ENCODE measurements around the gene DVL2.
A peak's percentile ranks its signal among the peaks of the same experiment; 100 is the strongest.

The DVL2 gene

GRCh38 chr17:7250695-7251627, 16.6 kb upstream of the DVL2 start:
- Histone ChIP-seq H3K27me3 (ENCODE audit: insufficient read depth, poor library complexity, severe bottlenecking) (no peaks in the 10 kb centered on the region), H3K27ac (replicated peaks) (peak overlapping the region; percentile 99), H3K4me3 (replicated peaks; ENCODE audit: insufficient read depth, low read length) (peak overlapping the region; percentile 65)
- no peak for DNase-seq (ENCODE audit: low read depth in 1 of 2, low spot score in 1 of 2)
- TF ChIP-seq, protein P1, sequence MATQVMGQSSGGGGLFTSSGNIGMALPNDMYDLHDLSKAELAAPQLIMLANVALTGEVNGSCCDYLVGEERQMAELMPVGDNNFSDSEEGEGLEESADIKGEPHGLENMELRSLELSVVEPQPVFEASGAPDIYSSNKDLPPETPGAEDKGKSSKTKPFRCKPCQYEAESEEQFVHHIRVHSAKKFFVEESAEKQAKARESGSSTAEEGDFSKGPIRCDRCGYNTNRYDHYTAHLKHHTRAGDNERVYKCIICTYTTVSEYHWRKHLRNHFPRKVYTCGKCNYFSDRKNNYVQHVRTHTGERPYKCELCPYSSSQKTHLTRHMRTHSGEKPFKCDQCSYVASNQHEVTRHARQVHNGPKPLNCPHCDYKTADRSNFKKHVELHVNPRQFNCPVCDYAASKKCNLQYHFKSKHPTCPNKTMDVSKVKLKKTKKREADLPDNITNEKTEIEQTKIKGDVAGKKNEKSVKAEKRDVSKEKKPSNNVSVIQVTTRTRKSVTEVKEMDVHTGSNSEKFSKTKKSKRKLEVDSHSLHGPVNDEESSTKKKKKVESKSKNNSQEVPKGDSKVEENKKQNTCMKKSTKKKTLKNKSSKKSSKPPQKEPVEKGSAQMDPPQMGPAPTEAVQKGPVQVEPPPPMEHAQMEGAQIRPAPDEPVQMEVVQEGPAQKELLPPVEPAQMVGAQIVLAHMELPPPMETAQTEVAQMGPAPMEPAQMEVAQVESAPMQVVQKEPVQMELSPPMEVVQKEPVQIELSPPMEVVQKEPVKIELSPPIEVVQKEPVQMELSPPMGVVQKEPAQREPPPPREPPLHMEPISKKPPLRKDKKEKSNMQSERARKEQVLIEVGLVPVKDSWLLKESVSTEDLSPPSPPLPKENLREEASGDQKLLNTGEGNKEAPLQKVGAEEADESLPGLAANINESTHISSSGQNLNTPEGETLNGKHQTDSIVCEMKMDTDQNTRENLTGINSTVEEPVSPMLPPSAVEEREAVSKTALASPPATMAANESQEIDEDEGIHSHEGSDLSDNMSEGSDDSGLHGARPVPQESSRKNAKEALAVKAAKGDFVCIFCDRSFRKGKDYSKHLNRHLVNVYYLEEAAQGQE (IDR thresholded peaks at IDR 0.05; ENCODE audit: insufficient replicate concordance, low read depth), result no peak
- no peak for TF ChIP-seq SPI1 (IDR thresholded peaks at IDR 0.05; ENCODE audit: borderline replicate concordance, low read depth)
- no peak for TF ChIP-seq POLR2AphosphoS5 (IDR thresholded peaks at IDR 0.05; ENCODE audit: low read depth)
- TF ChIP-seq GABPA (IDR thresholded peaks at IDR 0.05; ENCODE audit: low read depth), result no peak
- no peak for TF ChIP-seq CTCF (IDR thresholded peaks at IDR 0.05; ENCODE audit: insufficient read depth, low read length)

GRCh38 chr17:7249830-7250229, 15.5 kb upstream of the DVL2 start:
- DNase-seq (ENCODE audit: low read depth in 1 of 2, low spot score in 1 of 2), result peak in 1 of 2 experiments; percentile 28
- TF ChIP-seq SPI1 (IDR thresholded peaks at IDR 0.05; ENCODE audit: borderline replicate concordance, low read depth), result peak; percentile 79
- TF ChIP-seq, protein P1 (IDR thresholded peaks at IDR 0.05; ENCODE audit: insufficient replicate concordance, low read depth), result no peak
- no peaks in the 10 kb centered on the region for H3K27me3 ChIP-seq (ENCODE audit: insufficient read depth, poor library complexity, severe bottlenecking)
- peak overlapping the region; percentile 65 for H3K4me3 ChIP-seq (replicated peaks; ENCODE audit: insufficient read depth, low read length)
- peak overlapping the region; percentile 99 for H3K27ac ChIP-seq (replicated peaks)

GRCh38 chr17:7249214-7249613, 14.9 kb upstream of the DVL2 start:
- Histone ChIP-seq H3K27me3 (ENCODE audit: insufficient read depth, poor library complexity, severe bottlenecking) (no peaks in the 10 kb centered on the region), H3K27ac (replicated peaks) (0 out of 2 replicates have a peak overlapping the region, but pooled peaks have one; percentile 99), H3K4me3 (replicated peaks; ENCODE audit: insufficient read depth, low read length) (peak overlapping the region; percentile 65; the same call in 1 of the 2 replicates)
- TF ChIP-seq POLR2AphosphoS5 (IDR thresholded peaks at IDR 0.05; ENCODE audit: low read depth) (no peak), CTCF (IDR thresholded peaks at IDR 0.05; ENCODE audit: insufficient read depth, low read length) (no peak)
- no peak for DNase-seq (ENCODE audit: low read depth in 1 of 2, low spot score in 1 of 2)

GRCh38 chr17:7248796-7249195, 14.5 kb upstream of the DVL2 start:
- no peak for DNase-seq (ENCODE audit: low read depth in 1 of 2, low spot score in 1 of 2)
- Histone ChIP-seq H3K4me3 (replicated peaks; ENCODE audit: insufficient read depth, low read length) (no peak overlapping the region), H3K27me3 (ENCODE audit: insufficient read depth, poor library complexity, severe bottlenecking) (no peaks in the 10 kb centered on the region), H3K27ac (replicated peaks) (no peak overlapping the region)
- no peak for TF ChIP-seq CTCF (IDR thresholded peaks at IDR 0.05; ENCODE audit: insufficient read depth, low read length)

Data from HL-60 (cell line).